HepG2 (cell line): Measurements from ENCODE around the gene SPATC1L. TPM values are rescaled to one million over a fixed set of nuclear protein-coding genes. Genes with fewer than 3 reads are reported as not detected.

Source experiments
- ADNP ChIP-seq: sonication (generic); formaldehyde crosslinking; IDR thresholded peaks from 2 replicates; pipeline ENCODE4 v1.4.0; 2020; ENCODE audit warnings: missing genetic modification reagents
- CREM ChIP-seq, 2 experiments: sonication (generic) in 1 of 2; formaldehyde crosslinking in 1 of 2; IDR thresholded peaks; 2 replicates each; pipeline versions ENCODE4 v1.4.0 to v1.6.1; 2016 to 2020; ENCODE audit warnings: antibody characterized with exemption in 1 of 2, mild to moderate bottlenecking in 1 of 2, missing genetic modification reagents in 1 of 2
- EEA1 ChIP-seq: sonication (generic); formaldehyde crosslinking; IDR thresholded peaks from 2 replicates; pipeline ENCODE4 v1.5.1; 2020; ENCODE audit warnings: mild to moderate bottlenecking, missing genetic modification reagents, borderline replicate concordance
- HDAC2 ChIP-seq: sonication (generic); formaldehyde crosslinking; IDR thresholded peaks from 2 replicates; pipeline ENCODE4 v1.4.0; 2020; ENCODE audit warnings: missing genetic modification reagents
- NFRKB ChIP-seq: fragments of 450-650 bp; IDR thresholded peaks from 2 replicates; pipeline ENCODE4 v1.6.1; 2017
- POLR2AphosphoS2 ChIP-seq: IDR thresholded peaks from 2 replicates; pipeline ENCODE4 v1.6.1; 2011; ENCODE audit warnings: low read depth, low read length, improper control_type of control experiment
- RXRA ChIP-seq: sonication (generic); formaldehyde crosslinking; IDR thresholded peaks from 2 replicates; pipeline ENCODE4 v1.5.1; 2020; ENCODE audit warnings: missing genetic modification reagents
- RXRB ChIP-seq: IDR thresholded peaks from 2 replicates; pipeline ENCODE4 v1.6.1; 2016; ENCODE audit warnings: borderline replicate concordance, missing genetic modification reagents, missing compliant biosample characterization
- SUZ12 ChIP-seq: fragments of 150-350 bp; IDR thresholded peaks from 2 replicates; pipeline ENCODE4 v1.6.1; 2014; ENCODE audit warnings: low read depth, low read length
- ZBTB1 ChIP-seq: sonication (generic); formaldehyde crosslinking; IDR thresholded peaks from 2 replicates; pipeline ENCODE4 v1.4.0; 2020; ENCODE audit warnings: missing genetic modification reagents, borderline replicate concordance
- ZBTB7A ChIP-seq: sonication (generic); formaldehyde crosslinking; IDR thresholded peaks from 2 replicates; pipeline ENCODE4 v1.8.0; 2022; ENCODE audit warnings: mild to moderate bottlenecking, missing genetic modification reagents
- ZNF574 ChIP-seq: sonication (generic); formaldehyde crosslinking; IDR thresholded peaks from 2 replicates; pipeline ENCODE4 v1.4.0; 2020; ENCODE audit warnings: missing genetic modification reagents
- ZNF616 ChIP-seq: sonication (generic); formaldehyde crosslinking; IDR thresholded peaks from 2 replicates; pipeline ENCODE4 v1.5.0; 2020; ENCODE audit warnings: low read depth, mild to moderate bottlenecking, missing genetic modification reagents
- ZNF792 ChIP-seq: IDR thresholded peaks from 2 replicates; pipeline ENCODE4 v1.6.1; 2016
- polyA plus RNA-seq, 8 experiments: library from polyadenylated mRNA; depleted of rRNA in 3 of 8; stranded (reverse) in 7 of 8; unstranded in 1 of 8; fragments of >200 nt; fragmentation: Illumina TruSeq in 4 of 8; extraction: Trizol in 4 of 8; gene quantifications; 2 replicates each; pipeline versions ENCODE4 v1.2.1 to v1.2.3, GENCODE V29; 2011 to 2016; ENCODE audit warnings: low read depth in 4 of 8, missing spikeins in 1 of 8, mixed read lengths in 1 of 8; ENCODE audit not compliant: insufficient read depth in 1 of 8
- total RNA-seq, 5 experiments: library from RNA; depleted of rRNA; stranded (reverse); fragments of >200 nt; fragmentation: Illumina TruSeq; extraction: Trizol; gene quantifications; 2 replicates each; pipeline ENCODE4 v1.2.3, GENCODE V29; 2016; ENCODE audit warnings: low read depth in 1 of 5
- TF ChIP-seq, protein P1 (sequence below): sonication (generic); formaldehyde crosslinking; IDR thresholded peaks from 2 replicates; pipeline ENCODE4 v1.9.0; 2021; ENCODE audit warnings: mild to moderate bottlenecking, missing genetic modification reagents
- TF ChIP-seq, protein P2 (sequence below): sonication (generic); formaldehyde crosslinking; IDR thresholded peaks from 2 replicates; pipeline ENCODE4 v1.5.0; 2020; ENCODE audit warnings: missing genetic modification reagents
- TF ChIP-seq, protein P3 (sequence below): fragments of 450-650 bp; IDR thresholded peaks from 2 replicates; pipeline ENCODE4 v1.6.1; 2017; ENCODE audit warnings: mild to moderate bottlenecking

Gene SPATC1L
- total and polyA plus RNA-seq, 2 of the 13 experiments (the other 11 are each of a cell fraction or from before 2014, with no cell fraction given): 1.4 to 3.3 TPM

- peak; percentile 51 for TF ChIP-seq ZNF574 (CRISPR knock-in tag)
- peak; percentile 40; the same call in 1 of the 2 replicates for TF ChIP-seq HDAC2
- TF ChIP-seq ZNF792: 0 out of 2 replicates have a peak, but pooled peaks have one; percentile 53
- TF ChIP-seq ZNF616 (CRISPR knock-in tag): no peak
- TF ChIP-seq RXRB: 0 out of 2 replicates have a peak, but pooled peaks have one; percentile 14
- TF ChIP-seq, protein P1, sequence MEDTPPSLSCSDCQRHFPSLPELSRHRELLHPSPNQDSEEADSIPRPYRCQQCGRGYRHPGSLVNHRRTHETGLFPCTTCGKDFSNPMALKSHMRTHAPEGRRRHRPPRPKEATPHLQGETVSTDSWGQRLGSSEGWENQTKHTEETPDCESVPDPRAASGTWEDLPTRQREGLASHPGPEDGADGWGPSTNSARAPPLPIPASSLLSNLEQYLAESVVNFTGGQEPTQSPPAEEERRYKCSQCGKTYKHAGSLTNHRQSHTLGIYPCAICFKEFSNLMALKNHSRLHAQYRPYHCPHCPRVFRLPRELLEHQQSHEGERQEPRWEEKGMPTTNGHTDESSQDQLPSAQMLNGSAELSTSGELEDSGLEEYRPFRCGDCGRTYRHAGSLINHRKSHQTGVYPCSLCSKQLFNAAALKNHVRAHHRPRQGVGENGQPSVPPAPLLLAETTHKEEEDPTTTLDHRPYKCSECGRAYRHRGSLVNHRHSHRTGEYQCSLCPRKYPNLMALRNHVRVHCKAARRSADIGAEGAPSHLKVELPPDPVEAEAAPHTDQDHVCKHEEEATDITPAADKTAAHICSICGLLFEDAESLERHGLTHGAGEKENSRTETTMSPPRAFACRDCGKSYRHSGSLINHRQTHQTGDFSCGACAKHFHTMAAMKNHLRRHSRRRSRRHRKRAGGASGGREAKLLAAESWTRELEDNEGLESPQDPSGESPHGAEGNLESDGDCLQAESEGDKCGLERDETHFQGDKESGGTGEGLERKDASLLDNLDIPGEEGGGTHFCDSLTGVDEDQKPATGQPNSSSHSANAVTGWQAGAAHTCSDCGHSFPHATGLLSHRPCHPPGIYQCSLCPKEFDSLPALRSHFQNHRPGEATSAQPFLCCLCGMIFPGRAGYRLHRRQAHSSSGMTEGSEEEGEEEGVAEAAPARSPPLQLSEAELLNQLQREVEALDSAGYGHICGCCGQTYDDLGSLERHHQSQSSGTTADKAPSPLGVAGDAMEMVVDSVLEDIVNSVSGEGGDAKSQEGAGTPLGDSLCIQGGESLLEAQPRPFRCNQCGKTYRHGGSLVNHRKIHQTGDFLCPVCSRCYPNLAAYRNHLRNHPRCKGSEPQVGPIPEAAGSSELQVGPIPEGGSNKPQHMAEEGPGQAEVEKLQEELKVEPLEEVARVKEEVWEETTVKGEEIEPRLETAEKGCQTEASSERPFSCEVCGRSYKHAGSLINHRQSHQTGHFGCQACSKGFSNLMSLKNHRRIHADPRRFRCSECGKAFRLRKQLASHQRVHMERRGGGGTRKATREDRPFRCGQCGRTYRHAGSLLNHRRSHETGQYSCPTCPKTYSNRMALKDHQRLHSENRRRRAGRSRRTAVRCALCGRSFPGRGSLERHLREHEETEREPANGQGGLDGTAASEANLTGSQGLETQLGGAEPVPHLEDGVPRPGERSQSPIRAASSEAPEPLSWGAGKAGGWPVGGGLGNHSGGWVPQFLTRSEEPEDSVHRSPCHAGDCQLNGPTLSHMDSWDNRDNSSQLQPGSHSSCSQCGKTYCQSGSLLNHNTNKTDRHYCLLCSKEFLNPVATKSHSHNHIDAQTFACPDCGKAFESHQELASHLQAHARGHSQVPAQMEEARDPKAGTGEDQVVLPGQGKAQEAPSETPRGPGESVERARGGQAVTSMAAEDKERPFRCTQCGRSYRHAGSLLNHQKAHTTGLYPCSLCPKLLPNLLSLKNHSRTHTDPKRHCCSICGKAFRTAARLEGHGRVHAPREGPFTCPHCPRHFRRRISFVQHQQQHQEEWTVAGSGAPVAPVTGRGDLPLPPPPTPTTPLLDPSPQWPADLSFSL (CRISPR knock-in tag): no peak
- no peak for TF ChIP-seq SUZ12
- TF ChIP-seq, protein P2, sequence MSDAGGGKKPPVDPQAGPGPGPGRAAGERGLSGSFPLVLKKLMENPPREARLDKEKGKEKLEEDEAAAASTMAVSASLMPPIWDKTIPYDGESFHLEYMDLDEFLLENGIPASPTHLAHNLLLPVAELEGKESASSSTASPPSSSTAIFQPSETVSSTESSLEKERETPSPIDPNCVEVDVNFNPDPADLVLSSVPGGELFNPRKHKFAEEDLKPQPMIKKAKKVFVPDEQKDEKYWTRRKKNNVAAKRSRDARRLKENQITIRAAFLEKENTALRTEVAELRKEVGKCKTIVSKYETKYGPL (CRISPR knock-in tag): peak; percentile 39; the same call in 1 of the 2 replicates
- TF ChIP-seq ADNP: no peak
- no peak for TF ChIP-seq ZBTB1 (CRISPR knock-in tag)
- TF ChIP-seq ZBTB7A: 0 out of 2 replicates have a peak, but pooled peaks have one; percentile 48
- TF ChIP-seq, protein P3, sequence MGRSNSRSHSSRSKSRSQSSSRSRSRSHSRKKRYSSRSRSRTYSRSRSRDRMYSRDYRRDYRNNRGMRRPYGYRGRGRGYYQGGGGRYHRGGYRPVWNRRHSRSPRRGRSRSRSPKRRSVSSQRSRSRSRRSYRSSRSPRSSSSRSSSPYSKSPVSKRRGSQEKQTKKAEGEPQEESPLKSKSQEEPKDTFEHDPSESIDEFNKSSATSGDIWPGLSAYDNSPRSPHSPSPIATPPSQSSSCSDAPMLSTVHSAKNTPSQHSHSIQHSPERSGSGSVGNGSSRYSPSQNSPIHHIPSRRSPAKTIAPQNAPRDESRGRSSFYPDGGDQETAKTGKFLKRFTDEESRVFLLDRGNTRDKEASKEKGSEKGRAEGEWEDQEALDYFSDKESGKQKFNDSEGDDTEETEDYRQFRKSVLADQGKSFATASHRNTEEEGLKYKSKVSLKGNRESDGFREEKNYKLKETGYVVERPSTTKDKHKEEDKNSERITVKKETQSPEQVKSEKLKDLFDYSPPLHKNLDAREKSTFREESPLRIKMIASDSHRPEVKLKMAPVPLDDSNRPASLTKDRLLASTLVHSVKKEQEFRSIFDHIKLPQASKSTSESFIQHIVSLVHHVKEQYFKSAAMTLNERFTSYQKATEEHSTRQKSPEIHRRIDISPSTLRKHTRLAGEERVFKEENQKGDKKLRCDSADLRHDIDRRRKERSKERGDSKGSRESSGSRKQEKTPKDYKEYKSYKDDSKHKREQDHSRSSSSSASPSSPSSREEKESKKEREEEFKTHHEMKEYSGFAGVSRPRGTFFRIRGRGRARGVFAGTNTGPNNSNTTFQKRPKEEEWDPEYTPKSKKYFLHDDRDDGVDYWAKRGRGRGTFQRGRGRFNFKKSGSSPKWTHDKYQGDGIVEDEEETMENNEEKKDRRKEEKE: no peak
- peak; percentile 74 for TF ChIP-seq EEA1 (CRISPR knock-in tag)
- no peak for TF ChIP-seq NFRKB
- TF ChIP-seq CREM (IDR thresholded peaks at IDR 0.05): no peak
- TF ChIP-seq CREM (CRISPR knock-in tag; IDR thresholded peaks at IDR 0.05): no peak
- peak; percentile 44; the same call in 1 of the 2 replicates for TF ChIP-seq RXRA (CRISPR knock-in tag)
- no peak for TF ChIP-seq POLR2AphosphoS2
These were observed 44.2 kb upstream of the SPATC1L start, which contains the start of gene LSS (continued) for GRCh38 chr21:46228345-46229051.
